Measurements from ENCODE around the gene PPP4R3B. TPM values are rescaled to one million over a fixed set of nuclear protein-coding genes. Genes with fewer than 3 reads are reported as not detected.
A peak's percentile ranks its signal among the peaks of the same experiment; 100 is the strongest.

The PPP4R3B gene
- 10 to 100 TPM; 50.8 to 52.0 TPM for total RNA-seq
- polyA plus RNA-seq (2013, experiment 1 of 2): 47.1 TPM
- polyA plus RNA-seq (2013, experiment 2 of 2): 48.9 TPM
- long read RNA-seq, experiment 1, partial matches to known transcripts: 7 of 18 reads
- long read RNA-seq, experiment 1, other reads (novel, unspliced or antisense): 11 of 18 reads
- long read RNA-seq, experiment 2, full-length matches to known transcripts: 89 of 163 reads
- long read RNA-seq, experiment 2, partial matches to known transcripts: 28 of 163 reads
- long read RNA-seq, experiment 2, other reads (novel, unspliced or antisense): 46 of 163 reads
- long read RNA-seq, experiment 3, full-length matches to known transcripts: 103 of 233 reads
- long read RNA-seq, experiment 3, partial matches to known transcripts: 54 of 233 reads
- long read RNA-seq, experiment 3, other reads (novel, unspliced or antisense): 76 of 233 reads
- long read RNA-seq, experiment 4, full-length matches to known transcripts: 2 of 27 reads
- long read RNA-seq, experiment 4, partial matches to known transcripts: 15 of 27 reads
- long read RNA-seq, experiment 4, other reads (novel, unspliced or antisense): 10 of 27 reads

DNA sequence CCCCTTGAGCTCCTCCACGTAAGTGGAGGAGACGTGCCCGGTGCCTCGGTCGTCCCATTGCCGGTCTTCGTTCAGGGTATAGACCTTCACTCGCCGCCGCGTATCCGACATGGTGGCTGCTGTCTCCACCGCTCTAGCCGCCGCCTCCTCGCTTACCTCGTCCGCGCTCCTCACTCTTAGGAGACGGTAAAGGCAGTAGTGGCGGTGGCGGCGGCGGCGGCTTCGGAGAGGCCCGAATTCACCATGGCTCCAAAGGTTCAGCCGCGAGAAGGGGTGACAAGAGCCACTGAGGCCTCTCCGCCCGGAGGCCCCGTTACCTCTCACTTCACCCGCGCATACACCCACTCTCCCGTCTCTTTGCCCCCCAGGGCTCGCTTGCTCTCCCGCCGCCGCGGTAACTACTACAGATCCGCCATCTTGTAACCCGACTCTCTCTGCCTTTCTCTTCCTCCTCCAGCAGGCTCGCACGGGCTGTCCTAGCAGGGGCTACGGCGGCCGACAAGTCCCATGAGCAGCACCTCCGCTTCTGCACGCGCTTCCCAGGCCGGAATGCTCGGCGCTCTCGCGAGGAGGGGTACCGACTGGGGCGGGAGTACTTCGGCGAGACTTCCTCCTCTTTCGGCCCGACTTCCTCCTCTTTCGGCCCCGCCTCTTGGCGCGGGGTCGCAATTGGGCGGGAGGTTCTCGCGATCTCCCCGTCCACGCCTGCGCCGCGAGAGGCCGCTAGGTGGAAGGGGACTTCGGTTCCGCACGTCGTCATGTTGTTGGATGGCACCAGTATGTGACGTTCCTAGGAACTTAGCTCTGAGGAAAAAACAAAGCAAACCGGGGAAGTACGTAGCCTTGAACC, at the start of gene PPP4R3B:
PPP4R3B (minus strand) TSS at position 448 of the 850 bp plus-strand sequence; CDS start at position 111, 337 bp downstream.
- TF ChIP-seq CTCF (conservative IDR thresholded peaks at IDR 0.05): peak; percentile 59
- Histone ChIP-seq H3K4me3 (ENCODE audit: low read length) (peak within 1 kb of the TSS; percentile 100), H3K9me3 (ENCODE audit: control insufficient read depth, low read length) (no peaks in the 10 kb centered on the region), H3K27me3 (ENCODE audit: control insufficient read depth, insufficient read depth, low read length, poor library complexity, severe bottlenecking) (no peaks in the 10 kb centered on the region), H3K9ac (ENCODE audit: extremely low read depth, low read length, poor library complexity, severe bottlenecking) (peak within 1 kb of the TSS; percentile 97), H3K27ac (ENCODE audit: low read depth, low read length) (peak within 1 kb of the TSS; percentile 91), H3K4me1 (ENCODE audit: control insufficient read depth, insufficient read depth, low read length) (peaks cover 9% of the 10 kb centered on the region), H3K36me3 (ENCODE audit: control insufficient read depth, insufficient read depth, low read length) (peaks cover 28% of the 10 kb centered on the region)
- H3K4me1 Mint-ChIP-seq: peaks cover 33% of the 10 kb centered on the region
- H3K4me3 Mint-ChIP-seq: no peak within 1 kb of the TSS
- H3K36me3 Mint-ChIP-seq (ENCODE audit: low read depth): peaks cover 18% of the 10 kb centered on the region
- H3K27me3 Mint-ChIP-seq (ENCODE audit: insufficient read depth): no peaks in the 10 kb centered on the region
- peaks cover 5% of the 10 kb centered on the region for H3K9me3 Mint-ChIP-seq
- H3K27ac Mint-ChIP-seq: no peak within 1 kb of the TSS
- DNase-seq: peak; percentile 100
- 0 to 2% methylated on average over 21 to 82 of the region's 82 CpGs for WGBS, 2 experiments (ENCODE audit: insufficient coverage in 1 of 2, insufficient read length in 1 of 2)

- Histone ChIP-seq H3K27me3 (ENCODE audit: control insufficient read depth, insufficient read depth, low read length, poor library complexity, severe bottlenecking) (no peaks in the 10 kb centered on the region), H3K9ac (ENCODE audit: extremely low read depth, low read length, poor library complexity, severe bottlenecking) (no peak overlapping the region), H3K27ac (ENCODE audit: low read depth, low read length) (no peak overlapping the region), H3K4me3 (ENCODE audit: low read length) (no peak overlapping the region), H3K36me3 (ENCODE audit: control insufficient read depth, insufficient read depth, low read length) (peaks cover 52% of the 10 kb centered on the region), H3K9me3 (ENCODE audit: control insufficient read depth, low read length) (peaks cover 38% of the 10 kb centered on the region), H3K4me1 (ENCODE audit: control insufficient read depth, insufficient read depth, low read length) (no peaks in the 10 kb centered on the region)
- Mint-ChIP-seq H3K27ac (no peak overlapping the region), H3K36me3 (ENCODE audit: low read depth) (peaks cover 76% of the 10 kb centered on the region), H3K27me3 (ENCODE audit: insufficient read depth) (no peaks in the 10 kb centered on the region), H3K4me3 (no peak overlapping the region), H3K9me3 (peaks cover 22% of the 10 kb centered on the region), H3K4me1 (peaks cover 12% of the 10 kb centered on the region)
- no peak for DNase-seq
- 100% methylated on average over 2 of the region's 2 CpGs for WGBS, 2 experiments (ENCODE audit: insufficient coverage in 1 of 2, insufficient read length in 1 of 2)
- TF ChIP-seq CTCF (conservative IDR thresholded peaks at IDR 0.05): no peak
Measured at GRCh38 chr2:55653255-55653654, 35.8 kb upstream of the PPP4R3B start.

- WGBS, 2 experiments (ENCODE audit: insufficient coverage in 1 of 2, insufficient read length in 1 of 2): 100% methylated on average over 1 of the region's 1 CpG; no CpG with 5 or more reads in 1 of the 2 experiments
- no peaks in the 10 kb centered on the region for H3K27me3 Mint-ChIP-seq (ENCODE audit: insufficient read depth)
- TF ChIP-seq CTCF (conservative IDR thresholded peaks at IDR 0.05): no peak
- no peaks in the 10 kb centered on the region for H3K4me1 Mint-ChIP-seq
- Histone ChIP-seq H3K36me3 (ENCODE audit: control insufficient read depth, insufficient read depth, low read length) (peaks cover 56% of the 10 kb centered on the region), H3K9ac (ENCODE audit: extremely low read depth, low read length, poor library complexity, severe bottlenecking) (no peak overlapping the region), H3K4me1 (ENCODE audit: control insufficient read depth, insufficient read depth, low read length) (no peaks in the 10 kb centered on the region), H3K4me3 (ENCODE audit: low read length) (no peak overlapping the region), H3K9me3 (ENCODE audit: control insufficient read depth, low read length) (peaks cover 25% of the 10 kb centered on the region), H3K27me3 (ENCODE audit: control insufficient read depth, insufficient read depth, low read length, poor library complexity, severe bottlenecking) (no peaks in the 10 kb centered on the region), H3K27ac (ENCODE audit: low read depth, low read length) (no peak overlapping the region)
- no peak for DNase-seq
- H3K36me3 Mint-ChIP-seq (ENCODE audit: low read depth): peaks cover 67% of the 10 kb centered on the region
- H3K27ac Mint-ChIP-seq: no peak overlapping the region
- no peak overlapping the region for H3K4me3 Mint-ChIP-seq
- peaks cover 20% of the 10 kb centered on the region for H3K9me3 Mint-ChIP-seq
Measured at GRCh38 chr2:55649211-55649610, 31.8 kb upstream of the PPP4R3B start.

All from endodermal cell (in vitro differentiated cells).